HFF-Myc (cell line): ENCODE data around the gene LAGE3.
A peak's percentile ranks its signal among the peaks of the same experiment; 100 is the strongest.

Experiments
- DNase-seq: peaks from one replicate; pipeline ENCODE4 v3.0.0-alpha.2; 2011; ENCODE audit warnings: low read depth; ENCODE audit errors: extremely low read depth
- H3K4me3 ChIP-seq: replicated peaks from 2 replicates; pipeline ENCODE4 v1.5.1; 2011; ENCODE audit warnings: low read depth, mild to moderate bottlenecking, control low read depth, low read length
- TF ChIP-seq, protein P1 (sequence below): IDR thresholded peaks from 2 replicates; pipeline ENCODE4 v1.5.1; 2012; ENCODE audit warnings: mild to moderate bottlenecking, low read depth, low read length, control low read depth; ENCODE audit errors: missing control alignments

LAGE3 gene

GRCh38 chrX:154483325-154483724, 4.2 kb upstream of the LAGE3 start:
- DNase-seq = no peak
- H3K4me3 ChIP-seq = no peak overlapping the region

GRCh38 chrX:154482786-154483185, 3.7 kb upstream of the LAGE3 start:
- H3K4me3 ChIP-seq = no peak overlapping the region
- DNase-seq = no peak
- TF ChIP-seq, protein P1, sequence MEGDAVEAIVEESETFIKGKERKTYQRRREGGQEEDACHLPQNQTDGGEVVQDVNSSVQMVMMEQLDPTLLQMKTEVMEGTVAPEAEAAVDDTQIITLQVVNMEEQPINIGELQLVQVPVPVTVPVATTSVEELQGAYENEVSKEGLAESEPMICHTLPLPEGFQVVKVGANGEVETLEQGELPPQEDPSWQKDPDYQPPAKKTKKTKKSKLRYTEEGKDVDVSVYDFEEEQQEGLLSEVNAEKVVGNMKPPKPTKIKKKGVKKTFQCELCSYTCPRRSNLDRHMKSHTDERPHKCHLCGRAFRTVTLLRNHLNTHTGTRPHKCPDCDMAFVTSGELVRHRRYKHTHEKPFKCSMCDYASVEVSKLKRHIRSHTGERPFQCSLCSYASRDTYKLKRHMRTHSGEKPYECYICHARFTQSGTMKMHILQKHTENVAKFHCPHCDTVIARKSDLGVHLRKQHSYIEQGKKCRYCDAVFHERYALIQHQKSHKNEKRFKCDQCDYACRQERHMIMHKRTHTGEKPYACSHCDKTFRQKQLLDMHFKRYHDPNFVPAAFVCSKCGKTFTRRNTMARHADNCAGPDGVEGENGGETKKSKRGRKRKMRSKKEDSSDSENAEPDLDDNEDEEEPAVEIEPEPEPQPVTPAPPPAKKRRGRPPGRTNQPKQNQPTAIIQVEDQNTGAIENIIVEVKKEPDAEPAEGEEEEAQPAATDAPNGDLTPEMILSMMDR = no peak

More at GRCh38 chrX:154483325-154483724, 4.2 kb upstream of the LAGE3 start:
- TF ChIP-seq, protein P1 = no peak

DNA sequence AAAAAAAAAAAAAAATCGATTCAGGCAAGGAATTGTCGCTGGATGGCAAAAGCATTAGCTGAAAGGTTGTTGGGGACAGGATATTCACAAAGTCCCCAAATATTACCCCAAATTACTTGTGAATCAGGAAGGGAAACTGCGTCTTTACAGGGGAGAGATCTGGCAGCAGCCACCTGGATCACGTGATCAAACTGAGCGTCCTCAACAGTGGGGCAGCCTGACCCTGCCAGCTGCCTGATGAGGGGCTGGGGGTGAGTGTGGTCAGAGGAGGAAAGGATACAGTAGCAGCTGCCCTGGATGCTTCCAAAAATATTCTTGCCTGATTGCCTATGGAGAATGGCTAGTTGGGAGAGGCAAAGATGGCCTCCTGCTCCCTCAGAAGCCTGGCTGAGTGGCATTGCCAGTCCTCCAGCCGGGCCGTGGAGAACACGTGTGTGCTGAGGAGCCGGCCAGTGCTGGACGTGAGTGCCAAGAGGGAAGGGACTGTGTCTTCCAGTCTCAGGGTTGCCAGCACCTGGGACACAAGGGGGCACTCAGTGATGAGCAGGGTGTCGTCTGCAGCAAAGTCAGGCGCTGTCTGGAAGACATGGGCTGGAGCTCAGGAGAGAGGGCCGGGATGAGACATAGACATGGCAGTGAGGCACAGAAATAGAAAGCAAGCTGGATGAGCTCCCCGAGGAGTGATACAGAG, 3.0 kb upstream of the LAGE3 start:
- TF ChIP-seq, protein P1 = no peak
- H3K4me3 ChIP-seq = no peak overlapping the region
- DNase-seq = no peak

DNA sequence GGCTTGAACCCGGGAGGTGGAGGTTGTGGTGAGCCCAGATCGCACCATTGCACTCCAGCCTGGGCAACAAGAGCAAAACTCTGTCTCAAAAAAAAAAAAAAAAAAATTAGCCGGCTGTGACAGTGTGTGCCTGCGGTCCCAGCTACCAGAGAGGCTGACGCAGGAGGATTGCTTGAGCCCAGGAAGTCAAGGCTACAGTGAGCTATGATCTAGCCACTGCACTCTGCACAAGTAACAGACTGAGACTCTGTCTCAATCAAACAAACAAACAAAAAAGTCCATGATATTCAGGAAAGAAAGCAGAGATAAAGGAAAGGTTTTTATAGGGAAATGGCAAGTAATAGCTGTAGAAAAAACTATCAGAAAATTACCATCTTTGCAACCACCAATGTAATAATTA, 2.1 kb upstream of the LAGE3 start:
- TF ChIP-seq, protein P1 = no peak

GRCh38 chrX:154477891-154478477, 1.1 kb downstream of the LAGE3 start:
- peak overlapping the region; percentile 45 for H3K4me3 ChIP-seq
- no peak for DNase-seq
- TF ChIP-seq, protein P1 = no peak

More for the DNA sequence above, 2.1 kb upstream of the LAGE3 start:
- H3K4me3 ChIP-seq = no peak overlapping the region
- no peak for DNase-seq

- TF ChIP-seq, protein P1 = no peak
- DNase-seq = no peak
- H3K4me3 ChIP-seq = no peak overlapping the region
These were observed 2.3 kb downstream of the LAGE3 start for GRCh38 chrX:154476821-154477220.
